Measurements from ENCODE around the gene ITPR1. TPM values are rescaled to one million over a fixed set of nuclear protein-coding genes. Genes with fewer than 3 reads are reported as not detected.

The ITPR1 gene
- total RNA-seq, 4 donors from 2014 or later = 9.5 to 24.1 (median 17.5) TPM

- no peak for DNase-seq (ENCODE audit: low spot score in 2 of 2)
- WGBS, 2 donors = 92 to 94% methylated on average over 8 of the region's 8 CpGs
- no peak overlapping the region for H3K4me3 ChIP-seq (ENCODE audit: low read depth, poor library complexity, severe bottlenecking)
- intact Hi-C loops (cut with DNase I; ENCODE audit: low total_unique reads) = no loop called here
- TF ChIP-seq POLR2A (IDR thresholded peaks at IDR 0.05) (no peak), CTCF (IDR thresholded peaks at IDR 0.05) (no peak)
Observed at GRCh38 chr3:4802903-4803302, 309.8 kb downstream of the ITPR1 start.

DNA sequence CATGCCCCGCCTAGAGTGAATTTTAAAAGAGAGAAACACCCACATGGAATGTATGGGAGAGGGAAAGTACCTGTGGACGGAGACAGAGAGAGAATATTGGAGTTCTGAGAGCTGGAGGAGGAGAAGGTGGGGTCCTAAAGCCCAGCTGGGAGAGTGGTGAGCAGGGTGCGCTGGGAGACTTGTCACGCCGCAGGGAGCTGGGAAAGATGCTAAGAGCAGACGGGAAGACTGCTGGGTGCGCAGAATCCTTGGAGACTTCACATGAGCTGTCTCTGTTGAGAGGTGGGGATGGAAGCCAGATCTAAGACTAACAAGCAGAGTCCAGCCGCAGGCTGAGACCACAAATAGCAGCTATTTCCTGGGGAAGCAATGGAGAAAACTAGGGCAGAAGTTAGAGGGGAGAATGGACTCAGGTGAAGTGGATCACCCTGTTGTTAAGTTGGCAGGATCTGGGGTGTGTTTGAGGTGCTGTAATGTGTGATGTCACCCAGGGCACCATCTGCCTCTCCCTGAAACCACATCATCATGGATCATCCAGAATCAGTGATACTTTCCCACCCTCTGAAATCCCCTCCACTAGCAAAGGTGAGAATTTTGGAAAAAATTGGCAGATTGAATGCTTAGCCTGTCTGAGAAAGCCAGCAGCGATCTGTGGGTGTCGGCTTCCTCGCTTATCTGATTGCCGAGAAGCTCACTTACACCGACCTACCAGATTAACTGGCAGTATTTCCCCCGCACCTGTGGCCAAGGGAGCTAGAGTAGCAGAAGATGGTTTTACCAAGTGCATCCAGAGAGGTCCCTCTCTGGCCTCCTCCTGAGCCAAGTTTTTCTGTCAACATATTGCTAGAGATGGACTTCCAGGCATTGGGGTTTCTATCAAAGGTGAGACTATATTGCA, 311.3 kb downstream of the ITPR1 start:
- no peak for DNase-seq (ENCODE audit: low spot score in 2 of 2)
- no peak for TF ChIP-seq CTCF (IDR thresholded peaks at IDR 0.05)
- TF ChIP-seq POLR2A (IDR thresholded peaks at IDR 0.05) = no peak
- intact Hi-C loops (cut with DNase I; ENCODE audit: low total_unique reads) = no loop called here
- 79 to 88% methylated on average over 14 of the region's 14 CpGs for WGBS, 2 donors
- no peak overlapping the region for H3K4me3 ChIP-seq (ENCODE audit: low read depth, poor library complexity, severe bottlenecking)

DNA sequence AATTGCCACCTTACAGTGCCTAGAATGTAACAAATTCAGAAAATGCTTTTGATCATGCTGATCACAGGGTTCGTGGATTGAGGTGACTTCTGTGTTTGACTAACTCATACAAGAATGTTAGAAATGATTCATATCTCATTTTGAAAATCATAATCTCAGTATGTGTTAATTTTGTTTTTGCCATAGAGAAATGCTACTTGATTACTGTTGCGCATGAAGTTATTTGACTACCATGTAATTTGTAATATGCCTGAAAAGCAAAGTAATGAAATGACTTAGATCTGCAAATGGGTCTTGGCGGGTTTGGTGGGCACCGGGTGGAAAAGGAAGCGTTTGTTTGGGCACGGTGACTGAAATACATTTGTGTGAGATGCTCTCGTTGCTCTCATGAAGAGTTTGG, 312.5 kb downstream of the ITPR1 start:
- intact Hi-C loops (cut with DNase I; ENCODE audit: low total_unique reads) = no loop called here
- no peak for DNase-seq (ENCODE audit: low spot score in 2 of 2)
- no peak overlapping the region for H3K4me3 ChIP-seq (ENCODE audit: low read depth, poor library complexity, severe bottlenecking)
- TF ChIP-seq CTCF (IDR thresholded peaks at IDR 0.05) (no peak), POLR2A (IDR thresholded peaks at IDR 0.05) (no peak)
- 79 to 85% methylated on average over 7 of the region's 7 CpGs for WGBS, 2 donors

DNA sequence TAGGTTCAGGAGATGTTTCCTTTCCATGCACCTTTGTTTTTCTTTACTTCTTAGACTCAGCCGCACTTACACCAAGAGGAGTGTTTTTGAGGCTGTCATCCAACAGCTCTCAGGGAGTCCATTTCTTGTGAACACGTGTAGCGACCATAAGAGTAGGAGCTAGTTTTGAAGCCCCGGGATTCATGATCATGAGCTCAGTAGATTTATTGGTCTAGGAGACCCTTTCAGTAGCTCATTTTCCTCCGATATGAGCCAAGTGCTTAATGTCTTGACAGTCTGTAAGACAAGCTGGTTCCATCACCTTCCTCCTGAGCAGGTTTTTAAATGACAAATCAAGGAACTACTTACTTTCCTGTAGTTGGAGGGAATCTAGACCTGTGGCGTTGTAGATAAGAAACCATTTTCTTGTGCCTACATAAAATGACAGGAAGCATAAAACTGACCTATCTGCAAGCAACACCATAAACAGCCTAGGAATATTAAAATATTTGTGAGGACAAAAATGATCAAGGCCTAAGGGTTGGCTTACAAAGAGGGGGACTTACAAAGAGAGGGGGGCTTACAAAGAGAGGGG, 313.5 kb downstream of the ITPR1 start:
- intact Hi-C loops (cut with DNase I; ENCODE audit: low total_unique reads) = no loop called here
- no peak for TF ChIP-seq CTCF (IDR thresholded peaks at IDR 0.05)
- TF ChIP-seq POLR2A (IDR thresholded peaks at IDR 0.05) = no peak
- H3K4me3 ChIP-seq (ENCODE audit: low read depth, poor library complexity, severe bottlenecking) = no peak overlapping the region
- DNase-seq (ENCODE audit: low spot score in 2 of 2) = no peak
- WGBS, 2 donors = 97 to 98% methylated on average over 6 of the region's 6 CpGs

DNA sequence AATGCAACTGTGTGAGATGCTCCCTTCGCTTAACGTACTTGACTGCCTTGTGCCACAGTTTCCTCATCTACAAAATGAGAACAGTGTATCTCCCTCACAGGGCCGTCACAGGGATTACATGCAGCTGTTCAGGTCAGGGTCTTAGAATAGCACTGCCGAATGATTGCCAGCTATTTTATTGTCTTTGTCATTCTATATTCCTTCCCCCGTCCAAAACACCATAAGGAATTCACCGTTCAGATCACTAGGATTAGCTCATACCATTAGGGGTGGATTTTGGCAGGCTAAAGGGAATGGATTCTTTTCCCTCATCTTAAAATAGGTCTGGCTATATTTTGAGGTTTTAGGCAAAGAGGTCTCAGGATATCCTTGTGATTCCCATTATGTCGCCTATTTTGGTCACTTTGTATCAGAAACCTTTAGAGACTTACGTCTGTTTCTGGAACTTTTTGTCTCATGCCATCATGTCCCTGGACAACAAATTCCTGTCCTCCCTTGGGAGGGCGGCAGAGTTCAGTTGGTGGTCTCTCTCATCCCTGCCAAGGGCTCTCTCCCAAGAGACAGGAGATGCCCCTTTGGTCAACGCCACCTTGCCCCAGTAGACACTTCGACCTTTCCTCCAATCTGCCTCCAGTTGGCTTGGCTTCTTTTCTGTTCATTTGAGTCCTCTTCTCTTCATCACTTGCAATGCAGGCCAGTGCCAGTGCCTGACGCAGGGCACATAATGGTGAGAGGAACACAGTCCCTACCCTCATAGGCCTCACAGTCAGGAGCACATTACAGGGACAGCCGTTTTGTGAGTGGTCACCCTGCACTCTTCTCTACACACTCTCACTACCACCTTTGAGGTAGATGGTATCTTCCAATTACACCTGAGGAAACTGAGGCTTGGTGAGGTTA, 314.5 kb downstream of the ITPR1 start:
- TF ChIP-seq CTCF (IDR thresholded peaks at IDR 0.05) (no peak), POLR2A (IDR thresholded peaks at IDR 0.05) (no peak)
- intact Hi-C loops (cut with DNase I; ENCODE audit: low total_unique reads) = no loop called here
- H3K4me3 ChIP-seq (ENCODE audit: low read depth, poor library complexity, severe bottlenecking) = no peak overlapping the region
- DNase-seq (ENCODE audit: low spot score in 2 of 2) = no peak
- WGBS, 2 donors = 84 to 92% methylated on average over 13 of the region's 13 CpGs
